ACHN (cell line): Measurements from ENCODE around the gene HNRNPH1.
A peak's percentile ranks its signal among the peaks of the same experiment; 100 is the strongest.
"Not testable (repeated sequence)": the region's sequence is repeated elsewhere in the genome, so short reads cannot be mapped to it uniquely, and the experiment has no call there.

Experiments
- DNase-seq: peaks from one replicate; pipeline ENCODE4 v3.0.0-alpha.2; 2015
- in situ Hi-C: cut with HindIII; loops from 2 replicates; pipeline ENCODE4 v1.10.0; 2017; ENCODE audit warnings: low sequenced_read_pairs, low pct_ligation_motif_present, low pct_unique_long_range_greater_than_20kb

HNRNPH1 gene

GRCh38 chr5:179633501-179634369, 10.3 kb upstream of the HNRNPH1 start:
- DNase-seq, in situ Hi-C loops: not testable (repeated sequence)

GRCh38 chr5:179624841-179625271, 1.4 kb upstream of the HNRNPH1 start:
- in situ Hi-C loops: no loop called here

GRCh38 chr5:179623906-179624741, 653 bp upstream of the HNRNPH1 start:
- DNase-seq: peak; percentile 64
- in situ Hi-C loops: no loop called here

More at GRCh38 chr5:179624841-179625271, 1.4 kb upstream of the HNRNPH1 start:
- no peak for DNase-seq

GRCh38 chr5:179621551-179622214, 1.8 kb downstream of the HNRNPH1 start:
- in situ Hi-C loops: no loop called here
- no peak for DNase-seq

- no peak for DNase-seq
- in situ Hi-C loops: no loop called here
Observed at GRCh38 chr5:179620703-179621350, 2.6 kb downstream of the HNRNPH1 start.

- no peak for DNase-seq
- in situ Hi-C loops: no loop called here
Observed at GRCh38 chr5:179620293-179620692, 3.2 kb downstream of the HNRNPH1 start.

GRCh38 chr5:179619776-179620175, 3.7 kb downstream of the HNRNPH1 start:
- DNase-seq: no peak
- in situ Hi-C loops: no loop called here

GRCh38 chr5:179618923-179619554, 4.4 kb downstream of the HNRNPH1 start:
- in situ Hi-C loops: no loop called here
- no peak for DNase-seq

GRCh38 chr5:179617930-179618329, 5.5 kb downstream of the HNRNPH1 start:
- in situ Hi-C loops: no loop called here
- no peak for DNase-seq

GRCh38 chr5:179616002-179616594, 7.4 kb downstream of the HNRNPH1 start:
- in situ Hi-C loops: no loop called here
- no peak for DNase-seq

- in situ Hi-C loops: no loop called here
- no peak for DNase-seq
Observed at GRCh38 chr5:179615203-179615602, 8.3 kb downstream of the HNRNPH1 start.

GRCh38 chr5:179614745-179615144, 8.7 kb downstream of the HNRNPH1 start:
- no peak for DNase-seq
- in situ Hi-C loops: no loop called here

GRCh38 chr5:179613460-179614071, 9.9 kb downstream of the HNRNPH1 start:
- DNase-seq: no peak
- in situ Hi-C loops: no loop called here

- in situ Hi-C loops: no loop called here
- DNase-seq: no peak
Observed at GRCh38 chr5:179612577-179613459, 10.7 kb downstream of the HNRNPH1 start.

GRCh38 chr5:179610903-179611265, 12.6 kb downstream of the HNRNPH1 start:
- no peak for DNase-seq
- in situ Hi-C loops: no loop called here

- no peak for DNase-seq
- in situ Hi-C loops: no loop called here
Observed at GRCh38 chr5:179610109-179610902, 13.2 kb downstream of the HNRNPH1 start.
